ENCODE measurements around the gene SAP130. TPM values are rescaled to one million over a fixed set of nuclear protein-coding genes. Genes with fewer than 3 reads are reported as not detected.

Gene SAP130
- total RNA-seq, 1 donor from 2014 or later = 27.1 TPM

DNA sequence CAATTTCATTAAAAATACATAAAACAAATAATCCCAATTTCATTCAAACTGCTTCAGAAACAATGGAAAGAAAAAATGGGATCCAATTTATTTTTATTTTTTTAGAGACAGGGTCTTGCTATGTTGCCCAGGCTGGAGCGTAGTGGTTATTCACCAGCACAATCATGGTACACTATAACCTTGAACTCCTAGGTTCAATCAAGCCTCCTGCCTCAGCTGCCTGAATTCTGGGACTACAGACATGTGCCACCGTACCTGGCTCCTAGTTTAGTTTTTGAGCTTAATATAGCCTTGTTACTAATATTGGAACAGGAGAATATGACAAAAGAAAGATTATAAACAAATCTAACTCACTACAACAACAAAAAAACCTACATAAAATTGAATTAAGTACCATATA, 34.2 kb downstream of the SAP130 start:
- no peak for DNase-seq
- ATAC-seq (ENCODE audit: low read depth) = no peak
- Mint-ChIP-seq H3K4me3 (no peak overlapping the region), H3K9me3 (no peaks in the 10 kb centered on the region), H3K36me3 (ENCODE audit: low read depth) (peaks cover 70% of the 10 kb centered on the region), H3K27ac (no peak overlapping the region), H3K4me1 (no peaks in the 10 kb centered on the region), H3K27me3 (no peaks in the 10 kb centered on the region)
- intact Hi-C loops (cut with micrococcal nuclease) = no loop called here
- CTCF ChIA-PET = no interaction called here
- POLR2A ChIA-PET = no interaction called here
- no peak for TF ChIP-seq CTCF (IDR thresholded peaks at IDR 0.05)

DNA sequence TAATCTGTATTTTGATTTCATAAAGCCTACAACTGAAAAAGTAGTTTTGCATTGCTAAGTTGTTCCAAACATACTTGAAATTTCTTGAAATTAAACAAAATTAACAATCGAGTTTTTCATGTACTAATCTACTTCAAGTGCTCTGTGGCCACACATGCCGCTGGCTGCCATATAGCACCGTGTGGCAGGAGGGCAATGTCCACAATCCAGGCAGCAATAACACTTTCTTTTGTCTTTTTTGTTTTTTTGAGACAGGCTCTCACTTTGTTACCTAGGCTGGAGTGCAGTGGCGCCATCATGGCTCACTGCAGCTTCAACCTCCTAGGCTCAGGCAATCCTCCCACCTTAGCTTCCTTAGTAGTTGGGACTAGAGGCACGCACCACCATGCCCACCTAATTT, 36.1 kb downstream of the SAP130 start:
- no peak for DNase-seq
- H3K4me3 Mint-ChIP-seq = no peak overlapping the region
- CTCF ChIA-PET = no interaction called here
- H3K36me3 Mint-ChIP-seq (ENCODE audit: low read depth) = peaks cover 74% of the 10 kb centered on the region
- no peak for TF ChIP-seq CTCF (IDR thresholded peaks at IDR 0.05)
- H3K9me3 Mint-ChIP-seq = no peaks in the 10 kb centered on the region
- H3K27me3 Mint-ChIP-seq = no peaks in the 10 kb centered on the region
- H3K4me1 Mint-ChIP-seq = no peaks in the 10 kb centered on the region
- POLR2A ChIA-PET = no interaction called here
- intact Hi-C loops (cut with micrococcal nuclease) = no loop called here
- ATAC-seq (ENCODE audit: low read depth) = no peak
- H3K27ac Mint-ChIP-seq = no peak overlapping the region

GRCh38 chr2:127986548-127987079, 41.2 kb downstream of the SAP130 start:
- CTCF ChIA-PET = no interaction called here
- Mint-ChIP-seq H3K36me3 (ENCODE audit: low read depth) (peaks cover 79% of the 10 kb centered on the region), H3K4me1 (no peaks in the 10 kb centered on the region), H3K9me3 (no peaks in the 10 kb centered on the region), H3K4me3 (no peak overlapping the region), H3K27me3 (no peaks in the 10 kb centered on the region), H3K27ac (no peak overlapping the region)
- no peak for ATAC-seq (ENCODE audit: low read depth)
- POLR2A ChIA-PET = no interaction called here
- intact Hi-C loops (cut with micrococcal nuclease) = no loop called here
- DNase-seq = no peak
- no peak for TF ChIP-seq CTCF (IDR thresholded peaks at IDR 0.05)

DNA sequence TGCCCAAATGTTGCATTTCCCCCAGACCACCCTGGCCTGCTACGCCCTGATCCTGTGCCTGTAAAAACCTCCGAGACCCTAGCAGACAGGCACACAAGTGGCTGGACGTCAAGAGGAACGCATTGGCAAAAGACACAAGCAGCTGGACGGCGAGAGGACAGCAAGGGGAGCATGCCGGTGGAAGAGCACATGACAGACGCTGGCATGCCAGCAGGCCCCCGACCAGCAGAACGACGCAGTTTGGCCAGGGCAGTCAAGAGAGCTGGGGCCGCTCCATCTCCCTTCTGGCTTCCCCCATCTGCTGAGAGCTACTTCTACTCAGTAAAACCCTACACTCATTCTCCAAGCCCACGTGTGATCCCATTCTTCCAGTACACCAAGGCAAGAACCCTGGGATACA, 42.1 kb downstream of the SAP130 start:
- H3K27me3 Mint-ChIP-seq = no peaks in the 10 kb centered on the region
- intact Hi-C loops (cut with micrococcal nuclease) = no loop called here
- CTCF ChIA-PET = no interaction called here
- DNase-seq (no peak), ATAC-seq (ENCODE audit: low read depth) (no peak)
- no peaks in the 10 kb centered on the region for H3K9me3 Mint-ChIP-seq
- POLR2A ChIA-PET = interaction anchor here (0.6 kb wide), 1 partner anchor 97 kb away, joined by 9 read pairs; no protein-coding TSS in a partner anchor
- no peaks in the 10 kb centered on the region for H3K4me1 Mint-ChIP-seq
- no peak for TF ChIP-seq CTCF (IDR thresholded peaks at IDR 0.05)
- peaks cover 78% of the 10 kb centered on the region for H3K36me3 Mint-ChIP-seq (ENCODE audit: low read depth)
- no peak overlapping the region for H3K27ac Mint-ChIP-seq
- H3K4me3 Mint-ChIP-seq = no peak overlapping the region

DNA sequence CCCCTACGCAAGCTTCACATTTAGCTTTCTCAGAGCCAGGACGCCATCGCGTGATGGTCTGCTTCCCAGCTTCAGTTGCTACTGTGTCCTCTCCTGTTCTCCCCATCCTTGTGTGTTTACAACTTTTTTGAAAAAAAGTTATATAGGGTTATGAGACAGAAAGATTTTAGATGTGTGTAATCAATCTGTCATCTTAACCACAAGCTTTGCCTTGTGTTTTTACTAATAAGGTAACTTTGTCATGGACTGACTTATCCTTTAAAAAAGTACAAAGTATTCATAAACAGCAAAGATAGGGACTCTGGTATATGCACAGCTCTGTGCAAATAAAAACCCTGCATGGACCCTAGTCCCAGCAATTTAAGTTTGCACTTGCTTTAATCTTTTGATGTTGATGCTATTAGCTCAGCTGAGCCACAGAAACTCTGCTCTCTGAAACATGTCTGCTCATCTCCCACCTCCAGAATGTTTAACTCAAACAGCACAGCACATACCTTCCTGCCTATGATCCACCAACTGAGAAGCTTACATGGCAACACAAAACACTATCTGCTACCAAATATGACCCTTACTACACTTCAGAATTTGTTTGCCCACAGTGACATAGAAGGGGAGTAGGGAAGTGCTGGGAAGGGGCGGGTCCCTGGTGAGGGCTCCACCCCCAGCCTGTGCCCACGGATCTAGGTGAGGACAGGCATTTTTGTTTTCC, 42.7 kb downstream of the SAP130 start:
- ATAC-seq (ENCODE audit: low read depth) (no peak), DNase-seq (no peak)
- intact Hi-C loops (cut with micrococcal nuclease) = no loop called here
- TF ChIP-seq CTCF (IDR thresholded peaks at IDR 0.05) = no peak
- POLR2A ChIA-PET = no interaction called here
- Mint-ChIP-seq H3K27me3 (no peaks in the 10 kb centered on the region), H3K36me3 (ENCODE audit: low read depth) (peaks cover 81% of the 10 kb centered on the region), H3K4me1 (no peaks in the 10 kb centered on the region), H3K9me3 (no peaks in the 10 kb centered on the region), H3K4me3 (no peak overlapping the region), H3K27ac (no peak overlapping the region)
- CTCF ChIA-PET = no interaction called here
